Measurements from ENCODE around the gene CAB39L.

- TF ChIP-seq CTCF (IDR thresholded peaks at IDR 0.05; ENCODE audit: insufficient read depth, low read depth, low read length) (no peak), EZH2 (IDR thresholded peaks at IDR 0.05; ENCODE audit: insufficient read depth, low read length) (no peak)
Measured at GRCh38 chr13:49443357-49443703, 534 bp downstream of the CAB39L start.

All from astrocyte (in vitro differentiated cells and primary cell).